PFSK-1 (cell line): Measurements from ENCODE around the gene ZNF19.

Source experiments
- FOXP2 ChIP-seq: optimal IDR thresholded peaks from 2 replicates; pipeline ENCODE3; 2011; ENCODE audit warnings: borderline replicate concordance, control low read depth, inconsistent platforms; ENCODE audit not compliant: insufficient read depth; ENCODE audit errors: extremely low read length, extremely low read depth
- POLR2AphosphoS5 ChIP-seq: IDR thresholded peaks from 2 replicates; pipeline ENCODE4 v1.6.1; 2012; ENCODE audit warnings: low read depth, mild to moderate bottlenecking, control low read depth, low read length, moderate library complexity
- SIN3A ChIP-seq: IDR thresholded peaks from 2 replicates; pipeline ENCODE4 v1.6.1; 2012; ENCODE audit warnings: mild to moderate bottlenecking, low read length, moderate library complexity, borderline replicate concordance; ENCODE audit not compliant: insufficient read depth
- TAF1 ChIP-seq: IDR thresholded peaks from 2 replicates; pipeline ENCODE4 v1.6.1; 2012; ENCODE audit warnings: low read length, control low read depth, borderline replicate concordance; ENCODE audit not compliant: insufficient read depth
- TF ChIP-seq, protein P1 (sequence below), 2 experiments: IDR thresholded peaks; 2 replicates each; pipeline versions ENCODE4 v1.6.1 to v1.8.0; 2011 to 2012; ENCODE audit warnings: low read depth in 2 of 2, low read length in 2 of 2, control low read depth in 1 of 2, inconsistent platforms in 1 of 2, mild to moderate bottlenecking in 1 of 2, moderate library complexity in 1 of 2; ENCODE audit not compliant: insufficient read depth in 1 of 2

ZNF19 gene

DNA sequence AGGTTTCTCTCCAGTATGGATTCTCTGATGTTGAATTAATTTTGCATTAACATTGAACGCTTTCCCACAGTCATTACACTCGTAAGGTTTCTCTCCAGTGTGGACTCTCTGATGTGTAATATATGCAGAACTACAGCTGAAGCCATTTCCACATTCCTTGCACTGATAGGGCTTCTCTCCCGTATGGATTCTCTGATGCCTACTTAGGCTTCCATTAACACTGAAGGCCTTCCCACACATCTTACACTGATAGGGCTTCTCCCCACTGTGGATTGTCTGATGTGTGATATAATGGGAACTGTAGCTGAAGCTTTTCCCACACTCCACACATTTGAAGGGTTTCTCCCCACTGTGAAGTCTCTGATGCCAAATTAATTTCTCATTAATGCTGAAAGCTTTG lies 40.1 kb downstream of the ZNF19 start:
- TF ChIP-seq SIN3A = no peak
- TF ChIP-seq, protein P1, sequence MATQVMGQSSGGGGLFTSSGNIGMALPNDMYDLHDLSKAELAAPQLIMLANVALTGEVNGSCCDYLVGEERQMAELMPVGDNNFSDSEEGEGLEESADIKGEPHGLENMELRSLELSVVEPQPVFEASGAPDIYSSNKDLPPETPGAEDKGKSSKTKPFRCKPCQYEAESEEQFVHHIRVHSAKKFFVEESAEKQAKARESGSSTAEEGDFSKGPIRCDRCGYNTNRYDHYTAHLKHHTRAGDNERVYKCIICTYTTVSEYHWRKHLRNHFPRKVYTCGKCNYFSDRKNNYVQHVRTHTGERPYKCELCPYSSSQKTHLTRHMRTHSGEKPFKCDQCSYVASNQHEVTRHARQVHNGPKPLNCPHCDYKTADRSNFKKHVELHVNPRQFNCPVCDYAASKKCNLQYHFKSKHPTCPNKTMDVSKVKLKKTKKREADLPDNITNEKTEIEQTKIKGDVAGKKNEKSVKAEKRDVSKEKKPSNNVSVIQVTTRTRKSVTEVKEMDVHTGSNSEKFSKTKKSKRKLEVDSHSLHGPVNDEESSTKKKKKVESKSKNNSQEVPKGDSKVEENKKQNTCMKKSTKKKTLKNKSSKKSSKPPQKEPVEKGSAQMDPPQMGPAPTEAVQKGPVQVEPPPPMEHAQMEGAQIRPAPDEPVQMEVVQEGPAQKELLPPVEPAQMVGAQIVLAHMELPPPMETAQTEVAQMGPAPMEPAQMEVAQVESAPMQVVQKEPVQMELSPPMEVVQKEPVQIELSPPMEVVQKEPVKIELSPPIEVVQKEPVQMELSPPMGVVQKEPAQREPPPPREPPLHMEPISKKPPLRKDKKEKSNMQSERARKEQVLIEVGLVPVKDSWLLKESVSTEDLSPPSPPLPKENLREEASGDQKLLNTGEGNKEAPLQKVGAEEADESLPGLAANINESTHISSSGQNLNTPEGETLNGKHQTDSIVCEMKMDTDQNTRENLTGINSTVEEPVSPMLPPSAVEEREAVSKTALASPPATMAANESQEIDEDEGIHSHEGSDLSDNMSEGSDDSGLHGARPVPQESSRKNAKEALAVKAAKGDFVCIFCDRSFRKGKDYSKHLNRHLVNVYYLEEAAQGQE (IDR thresholded peaks at IDR 0.05; ENCODE audit: insufficient read depth in 1 of 2, low read depth in 2 of 2, low read length in 2 of 2) = no peak
- no peak for TF ChIP-seq TAF1
- TF ChIP-seq FOXP2 = no peak
- no peak for TF ChIP-seq POLR2AphosphoS5

DNA sequence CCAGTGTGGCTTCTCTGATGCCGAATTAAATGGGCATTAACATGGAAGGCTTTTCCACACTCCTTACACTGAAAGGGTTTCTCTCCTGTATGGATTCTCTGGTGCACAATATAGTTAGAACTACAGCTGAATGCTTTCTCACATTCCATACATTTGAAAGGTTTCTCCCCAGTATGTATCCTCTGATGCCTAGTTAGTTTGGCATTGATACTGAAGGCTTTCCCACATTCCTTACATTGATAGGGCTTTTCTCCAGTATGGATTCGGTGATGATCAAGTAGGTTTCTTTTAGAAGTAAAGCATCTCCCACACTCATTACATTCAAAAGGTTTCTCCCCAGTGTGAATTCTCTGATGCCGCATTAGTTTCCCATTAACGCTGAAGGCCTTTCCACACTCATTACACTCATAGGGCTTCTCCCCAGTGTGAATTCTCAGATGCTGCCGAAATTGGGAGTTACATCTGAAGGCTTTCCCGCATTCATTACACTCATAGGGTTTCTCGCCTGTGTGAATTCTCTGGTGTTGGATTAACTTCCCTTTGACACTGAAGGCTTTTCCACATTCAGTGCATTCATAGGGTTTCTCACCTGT lies 40.8 kb downstream of the ZNF19 start:
- TF ChIP-seq TAF1 = no peak
- TF ChIP-seq POLR2AphosphoS5 = no peak

DNA sequence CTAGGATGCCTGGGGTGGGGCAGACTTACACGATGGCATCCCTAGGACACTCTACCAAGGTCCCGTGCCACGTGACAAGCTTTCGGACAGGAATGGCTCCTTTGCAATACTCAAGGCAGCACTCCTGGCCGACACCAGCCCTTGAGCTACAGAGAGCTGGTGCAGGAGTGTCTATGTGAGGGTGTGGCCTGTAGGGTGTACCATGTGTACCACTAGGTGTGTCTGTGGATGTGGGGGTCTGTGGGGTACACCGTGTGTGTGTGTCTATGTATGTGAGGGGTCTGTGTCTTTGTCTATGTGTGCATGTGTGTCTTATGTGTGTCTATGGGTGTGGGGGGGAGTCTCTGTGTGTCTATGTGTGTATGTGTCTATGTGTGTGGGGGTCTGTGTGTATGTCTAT lies 45.4 kb downstream of the ZNF19 start:
- TF ChIP-seq TAF1 (no peak), SIN3A (no peak), FOXP2 (no peak), POLR2AphosphoS5 (no peak)
- TF ChIP-seq, protein P1 (IDR thresholded peaks at IDR 0.05; ENCODE audit: insufficient read depth in 1 of 2, low read depth in 2 of 2, low read length in 2 of 2) = no peak

DNA sequence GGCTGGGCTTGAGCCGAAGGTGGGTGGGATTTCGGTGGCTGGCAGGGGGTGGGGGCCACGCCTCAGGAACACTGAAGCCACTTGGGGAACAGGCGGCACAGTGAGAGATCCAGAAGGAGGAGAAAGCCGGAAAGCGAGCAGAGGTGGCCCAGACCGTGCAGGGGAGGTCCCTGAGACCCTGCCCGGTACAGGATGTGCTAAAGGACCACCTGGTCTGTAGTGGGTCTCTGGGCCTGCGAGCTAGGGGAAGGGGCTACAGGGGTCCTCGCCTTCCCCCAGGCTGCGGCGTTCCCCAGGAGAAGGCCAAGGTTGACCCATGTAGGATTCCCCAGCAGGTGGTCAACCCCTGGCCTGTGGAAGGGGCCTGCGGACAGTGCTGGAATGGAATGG lies 47.1 kb downstream of the ZNF19 start, which contains the start of gene TLE7:
TSS of gene TLE7 (minus strand) at position 4 of the 390 bp plus-strand sequence. CDS start 8,730 bp downstream, outside the sequence.
- TF ChIP-seq SIN3A (no peak), FOXP2 (no peak), TAF1 (no peak), POLR2AphosphoS5 (no peak)
- TF ChIP-seq, protein P1 (IDR thresholded peaks at IDR 0.05; ENCODE audit: insufficient read depth in 1 of 2, low read depth in 2 of 2, low read length in 2 of 2) = no peak

DNA sequence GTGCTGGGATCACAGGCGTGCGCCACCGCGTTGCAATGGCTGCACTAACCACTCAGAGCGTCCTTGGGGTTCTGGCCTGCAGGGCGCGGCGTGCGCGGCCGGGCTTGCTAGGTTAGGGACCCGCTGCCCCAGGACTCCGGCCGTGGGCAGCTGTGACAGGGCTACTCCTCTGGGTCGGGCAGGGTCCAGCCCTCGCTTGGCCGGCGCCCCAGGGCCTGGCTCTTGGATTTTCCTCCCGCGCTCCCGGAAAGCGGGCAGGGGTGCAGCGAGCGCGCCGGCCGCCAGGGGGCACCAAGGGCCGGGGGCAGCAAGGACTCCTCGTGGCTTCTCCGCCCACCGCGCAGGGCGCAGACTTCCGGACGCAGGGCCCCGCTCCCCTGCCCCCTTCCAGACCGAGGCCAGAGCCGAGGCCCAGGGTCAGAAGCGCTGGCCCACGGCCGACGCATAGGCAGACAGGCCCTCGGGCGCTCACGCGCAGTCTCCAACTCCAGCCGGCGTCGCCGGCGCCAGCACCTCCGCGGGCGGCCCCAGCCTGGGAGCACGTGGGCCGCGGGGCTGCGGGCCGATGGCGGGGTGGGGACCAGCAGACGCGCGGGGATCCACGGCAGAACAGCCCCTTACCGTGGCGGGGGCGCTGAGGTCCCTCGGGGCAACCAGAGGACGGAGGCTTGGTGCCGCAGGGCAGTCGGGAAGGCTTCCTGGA lies 47.6 kb downstream of the ZNF19 start:
- TF ChIP-seq FOXP2 = no peak

DNA sequence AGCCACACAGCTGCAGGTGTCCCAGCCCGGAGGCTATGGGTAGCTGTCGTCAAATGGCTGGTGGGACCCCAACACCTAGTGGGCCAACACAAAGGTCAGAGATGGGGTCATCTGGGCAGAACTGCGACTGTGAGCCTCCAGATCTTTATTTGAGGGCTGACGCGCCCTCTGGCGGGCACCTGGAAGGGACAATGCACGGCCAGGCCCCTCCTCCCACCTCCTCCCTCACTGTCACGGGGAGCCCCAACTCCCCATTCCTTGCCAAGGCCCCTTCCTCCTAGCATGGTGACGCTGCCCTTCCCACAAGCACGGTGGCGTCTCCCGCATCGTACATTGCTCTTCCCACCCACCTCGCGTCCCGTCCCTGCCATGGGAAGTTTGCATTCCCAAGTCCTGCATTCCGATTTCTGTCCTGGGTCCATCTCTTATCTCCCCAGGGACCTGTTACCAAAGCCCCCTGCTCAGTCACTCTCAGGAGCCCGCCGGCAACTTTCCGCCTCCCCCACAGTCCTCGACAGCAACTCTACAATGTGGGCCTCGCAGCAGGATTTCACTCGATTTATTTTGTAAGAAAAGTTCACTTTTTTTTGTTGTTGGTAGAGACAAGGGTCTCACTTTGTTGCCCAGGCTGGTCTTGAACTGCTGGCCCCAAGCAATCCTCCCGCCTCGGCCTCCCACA lies 48.3 kb downstream of the ZNF19 start:
- TF ChIP-seq TAF1 = no peak
- TF ChIP-seq, protein P1 (IDR thresholded peaks at IDR 0.05; ENCODE audit: insufficient read depth in 1 of 2, low read depth in 2 of 2, low read length in 2 of 2) = no peak
- no peak for TF ChIP-seq POLR2AphosphoS5
- no peak for TF ChIP-seq FOXP2
- no peak for TF ChIP-seq SIN3A
